ENCODE results near the gene MARS1.

MARS1 gene

DNA sequence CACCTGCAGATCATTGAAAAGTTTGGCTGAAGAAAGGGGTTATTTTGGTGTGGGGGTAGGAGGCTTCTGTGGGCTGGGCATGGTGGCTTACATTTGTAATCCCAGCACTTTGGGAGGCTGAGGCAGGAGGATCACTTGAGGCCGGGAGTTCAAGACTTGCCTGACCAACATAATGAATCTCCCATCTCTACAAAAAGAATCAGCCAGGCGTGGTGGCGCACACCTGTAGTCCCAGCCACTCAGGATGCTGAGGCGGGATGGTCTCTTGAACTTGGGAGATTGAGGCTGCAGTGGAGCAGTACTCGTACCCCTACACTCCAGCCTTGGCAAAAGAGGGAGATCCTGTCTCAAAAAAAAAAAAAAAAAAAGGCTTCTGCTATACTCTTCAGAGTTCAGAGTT is 25.4 kb downstream of the MARS1 start:
- TF ChIP-seq, protein P1, sequence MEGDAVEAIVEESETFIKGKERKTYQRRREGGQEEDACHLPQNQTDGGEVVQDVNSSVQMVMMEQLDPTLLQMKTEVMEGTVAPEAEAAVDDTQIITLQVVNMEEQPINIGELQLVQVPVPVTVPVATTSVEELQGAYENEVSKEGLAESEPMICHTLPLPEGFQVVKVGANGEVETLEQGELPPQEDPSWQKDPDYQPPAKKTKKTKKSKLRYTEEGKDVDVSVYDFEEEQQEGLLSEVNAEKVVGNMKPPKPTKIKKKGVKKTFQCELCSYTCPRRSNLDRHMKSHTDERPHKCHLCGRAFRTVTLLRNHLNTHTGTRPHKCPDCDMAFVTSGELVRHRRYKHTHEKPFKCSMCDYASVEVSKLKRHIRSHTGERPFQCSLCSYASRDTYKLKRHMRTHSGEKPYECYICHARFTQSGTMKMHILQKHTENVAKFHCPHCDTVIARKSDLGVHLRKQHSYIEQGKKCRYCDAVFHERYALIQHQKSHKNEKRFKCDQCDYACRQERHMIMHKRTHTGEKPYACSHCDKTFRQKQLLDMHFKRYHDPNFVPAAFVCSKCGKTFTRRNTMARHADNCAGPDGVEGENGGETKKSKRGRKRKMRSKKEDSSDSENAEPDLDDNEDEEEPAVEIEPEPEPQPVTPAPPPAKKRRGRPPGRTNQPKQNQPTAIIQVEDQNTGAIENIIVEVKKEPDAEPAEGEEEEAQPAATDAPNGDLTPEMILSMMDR (IDR thresholded peaks at IDR 0.05): no peak
- TF ChIP-seq ZFX (IDR thresholded peaks at IDR 0.05; ENCODE audit: borderline replicate concordance): no peak
- H3K27ac ChIP-seq: peak overlapping the region; percentile 100

DNA sequence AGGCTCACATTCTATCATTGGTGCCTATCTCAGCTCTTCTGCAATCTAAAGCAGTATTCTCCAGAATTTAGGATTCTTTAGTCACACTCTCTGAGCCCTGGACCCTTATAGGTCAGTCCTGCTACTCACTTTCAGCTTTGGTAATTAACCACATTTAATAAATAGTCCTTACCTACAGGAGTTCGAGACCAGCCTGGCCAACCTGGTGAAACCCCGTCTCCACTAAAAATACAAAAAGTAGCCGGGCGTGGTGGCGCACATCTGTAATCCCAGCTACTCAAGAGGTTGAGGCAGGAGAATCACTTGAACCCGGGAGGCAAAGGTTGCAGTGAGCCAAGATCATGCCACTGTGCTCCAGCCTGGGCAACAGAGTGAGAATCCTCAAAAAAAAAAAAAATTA is 25.8 kb downstream of the MARS1 start:
- peak overlapping the region; percentile 100 for H3K27ac ChIP-seq

DNA sequence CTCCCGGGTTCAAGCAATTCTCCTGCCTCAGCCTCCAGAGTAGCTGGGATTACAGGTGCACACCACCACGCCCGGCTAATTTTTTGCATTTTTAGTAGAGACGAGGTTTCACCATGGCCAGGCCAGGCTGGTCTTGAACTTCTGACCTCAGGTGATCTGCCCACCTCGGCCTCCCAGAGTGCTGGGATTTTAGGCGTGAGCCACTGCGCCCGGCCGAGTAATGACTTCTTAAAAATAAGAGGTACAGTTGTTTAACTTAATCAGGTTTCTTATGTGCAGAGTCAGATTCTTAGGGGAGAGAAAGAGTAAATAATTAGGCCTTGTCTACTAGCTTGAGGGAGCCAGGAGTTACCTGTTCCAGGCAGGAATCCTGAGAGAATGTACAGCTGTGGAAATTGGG is 26.4 kb downstream of the MARS1 start:
- H3K27ac ChIP-seq: peak overlapping the region; percentile 100

DNA sequence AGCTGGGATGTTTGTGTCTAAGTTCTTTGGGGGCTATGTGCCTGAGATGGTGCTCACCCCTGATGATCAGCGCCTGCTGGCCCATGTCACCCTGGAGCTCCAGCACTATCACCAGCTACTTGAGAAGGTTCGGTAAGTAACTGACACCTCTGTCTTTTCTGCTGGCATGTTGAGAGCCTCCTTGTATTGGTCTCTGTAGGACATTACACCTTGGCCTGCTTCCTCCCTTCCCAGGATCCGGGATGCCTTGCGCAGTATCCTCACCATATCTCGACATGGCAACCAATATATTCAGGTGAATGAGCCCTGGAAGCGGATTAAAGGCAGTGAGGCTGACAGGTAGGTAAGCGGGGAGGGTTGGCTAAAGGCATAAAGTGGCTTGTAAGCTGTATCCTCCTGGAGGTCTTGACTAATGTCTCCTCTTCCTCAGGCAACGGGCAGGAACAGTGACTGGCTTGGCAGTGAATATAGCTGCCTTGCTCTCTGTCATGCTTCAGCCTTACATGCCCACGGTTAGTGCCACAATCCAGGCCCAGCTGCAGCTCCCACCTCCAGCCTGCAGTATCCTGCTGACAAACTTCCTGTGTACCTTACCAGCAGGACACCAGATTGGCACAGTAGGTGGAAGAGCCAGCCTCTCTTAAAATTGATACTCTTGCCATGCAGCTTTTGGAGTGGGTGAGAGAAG is 27.0 kb downstream of the MARS1 start:
- no peak for TF ChIP-seq ZFX (IDR thresholded peaks at IDR 0.05; ENCODE audit: borderline replicate concordance)
- TF ChIP-seq, protein P1 (IDR thresholded peaks at IDR 0.05): no peak
- H3K27ac ChIP-seq: peak overlapping the region; percentile 100

DNA sequence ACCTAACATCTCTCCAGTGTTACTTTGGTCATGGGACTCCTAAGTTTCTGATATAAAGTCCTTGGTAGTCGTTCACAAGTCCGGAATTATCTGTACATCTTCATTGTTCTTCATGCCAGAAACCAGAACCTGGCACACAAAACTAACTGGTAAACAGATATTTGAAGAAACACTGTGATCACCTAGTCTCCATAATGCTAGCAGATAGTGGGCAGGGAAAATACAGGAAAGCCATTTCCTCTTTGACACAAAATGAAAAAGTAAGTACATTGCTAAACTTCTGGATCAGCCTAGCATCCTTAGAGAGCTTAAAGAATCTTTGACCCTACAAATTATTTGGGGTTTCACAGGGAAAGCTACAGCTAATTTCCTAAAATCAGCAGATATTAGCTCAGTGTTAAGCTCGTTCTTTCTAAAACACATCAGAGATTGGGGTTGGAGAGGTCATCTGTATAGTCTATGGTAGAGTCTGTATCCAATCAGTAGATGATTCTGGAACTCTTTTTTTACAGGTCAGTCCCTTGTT is 27.6 kb downstream of the MARS1 start:
- H3K27ac ChIP-seq: peak overlapping the region; percentile 100
- no peak for TF ChIP-seq ZFX (IDR thresholded peaks at IDR 0.05; ENCODE audit: borderline replicate concordance)
- TF ChIP-seq, protein P1 (IDR thresholded peaks at IDR 0.05): no peak

DNA sequence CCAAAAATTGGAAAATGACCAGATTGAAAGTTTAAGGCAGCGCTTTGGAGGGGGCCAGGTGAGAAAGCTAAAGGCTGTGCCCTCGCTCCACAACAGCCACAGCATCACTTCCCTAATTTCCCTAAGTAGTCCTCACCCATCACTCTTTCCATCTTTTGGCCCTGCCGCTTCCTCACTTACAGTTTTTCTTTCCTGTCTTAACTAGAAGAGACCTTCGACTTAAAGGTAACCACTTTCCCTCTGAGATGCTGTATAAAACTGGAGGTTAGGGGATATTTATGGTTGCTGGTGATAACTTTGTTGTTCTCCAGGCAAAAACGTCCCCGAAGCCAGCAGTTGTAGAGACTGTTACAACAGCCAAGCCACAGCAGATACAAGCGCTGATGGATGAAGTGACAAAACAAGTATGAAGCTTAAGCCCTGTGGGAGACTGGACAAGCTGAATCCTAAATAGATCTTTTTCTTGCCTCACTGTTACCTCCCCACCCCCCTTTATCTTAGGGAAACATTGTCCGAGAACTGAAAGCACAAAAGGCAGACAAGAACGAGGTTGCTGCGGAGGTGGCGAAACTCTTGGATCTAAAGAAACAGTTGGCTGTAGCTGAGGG is 28.2 kb downstream of the MARS1 start:
- H3K27ac ChIP-seq: peak overlapping the region; percentile 100
- no peak for TF ChIP-seq ZFX (IDR thresholded peaks at IDR 0.05; ENCODE audit: borderline replicate concordance)
- TF ChIP-seq, protein P1 (IDR thresholded peaks at IDR 0.05): no peak

DNA sequence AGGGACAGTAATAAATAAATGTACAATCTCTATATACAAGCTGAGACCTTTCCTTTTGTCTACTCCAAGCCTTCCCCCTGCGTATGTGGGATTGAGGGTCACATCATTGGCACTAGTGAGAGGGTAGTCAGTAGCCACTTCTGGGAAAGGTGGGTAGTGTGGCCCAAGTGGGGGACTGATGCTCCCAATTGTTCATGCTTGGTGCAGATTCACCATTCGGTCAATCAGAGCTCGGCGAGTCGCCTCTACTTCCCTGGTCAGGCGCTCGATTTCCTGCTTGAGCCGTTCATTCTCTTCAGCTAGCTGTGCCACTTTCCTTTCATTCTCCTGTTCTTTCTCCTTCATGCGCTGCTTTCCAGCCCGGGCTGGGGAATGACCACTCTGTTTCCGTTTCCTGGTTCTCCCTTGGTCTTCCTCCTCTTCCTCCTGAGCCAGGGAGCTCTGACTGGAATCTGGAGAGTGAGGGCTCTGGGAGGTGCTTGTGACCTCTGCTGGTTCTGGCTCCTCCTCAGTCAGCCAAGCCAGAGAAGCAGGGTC is 28.8 kb downstream of the MARS1 start:
- no peak for TF ChIP-seq ZFX (IDR thresholded peaks at IDR 0.05; ENCODE audit: borderline replicate concordance)
- TF ChIP-seq, protein P1 (IDR thresholded peaks at IDR 0.05): no peak
- peak overlapping the region; percentile 100 for H3K27ac ChIP-seq

DNA sequence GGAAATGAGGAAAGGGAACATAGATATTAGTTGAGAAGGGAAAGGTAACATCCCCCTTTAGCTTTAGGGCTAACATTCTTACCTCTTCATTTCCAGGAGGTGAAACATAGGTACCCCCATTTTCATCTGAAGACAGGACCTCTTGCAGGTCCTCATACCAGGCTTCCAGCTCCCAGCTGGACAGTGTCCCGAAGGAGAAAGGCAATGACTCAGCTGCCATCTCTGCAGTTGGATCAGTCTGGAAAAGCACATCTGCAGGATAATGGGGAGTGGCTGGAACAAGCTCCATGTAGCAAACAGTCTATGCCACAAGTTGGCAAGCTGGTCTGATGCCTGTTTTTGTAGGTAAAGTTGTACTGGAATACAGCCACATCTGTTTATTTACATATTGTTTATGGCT is 29.3 kb downstream of the MARS1 start:
- TF ChIP-seq, protein P1 (IDR thresholded peaks at IDR 0.05): no peak
- TF ChIP-seq ZFX (IDR thresholded peaks at IDR 0.05; ENCODE audit: borderline replicate concordance): no peak
- peak overlapping the region; percentile 100 for H3K27ac ChIP-seq

DNA sequence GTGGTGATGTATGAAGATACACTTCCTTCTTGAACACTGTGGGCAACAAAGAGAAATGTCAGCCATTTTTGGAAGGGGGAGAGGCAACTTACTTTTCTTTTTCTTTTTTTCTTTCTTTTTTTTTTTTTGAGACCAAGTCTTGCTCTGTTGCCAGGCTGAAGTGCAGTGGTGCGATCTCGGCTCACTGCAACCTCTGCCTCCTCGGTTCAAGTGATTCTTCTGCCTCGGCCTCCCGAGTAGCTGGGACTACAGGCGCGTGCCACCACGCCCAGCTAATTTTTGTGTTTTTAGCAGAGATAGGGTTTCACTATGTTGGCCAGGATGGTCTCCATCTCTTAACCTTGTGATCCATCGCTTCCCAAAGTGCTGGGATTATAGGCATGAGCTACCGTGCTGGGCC is 29.9 kb downstream of the MARS1 start:
- peak overlapping the region; percentile 100 for H3K27ac ChIP-seq

All from 22Rv1 (cell line).